ENCODE results near the gene CFAP206. TPM values are rescaled to one million over a fixed set of nuclear protein-coding genes. Genes with fewer than 3 reads are reported as not detected.

Gene CFAP206
- total RNA-seq, 1 experiment from 2014 or later = 0.54 TPM

- ChIA-PET RAD21 (ENCODE audit: low non-redundant PET in 1 of 2, low total read pairs in 2 of 2, uncharacterized antibody in 2 of 2, unreplicated experiment in 2 of 2) (no interaction called here), CTCF (no interaction called here), POLR2A (no interaction called here)
- H3K4me2 ChIP-seq (ENCODE audit: low read length) = peak overlapping the region; percentile 87
- H4K20me1 ChIP-seq (ENCODE audit: insufficient read depth) = no peaks in the 10 kb centered on the region
- H3K9me2 ChIP-seq (ENCODE audit: insufficient read depth) = no peaks in the 10 kb centered on the region
- no peak overlapping the region for H2AFZ ChIP-seq (ENCODE audit: low read depth, low read length, poor library complexity, severe bottlenecking)
- no peaks in the 10 kb centered on the region for H3K27me3 ChIP-seq (ENCODE audit: insufficient read depth, low read length)
- peaks cover 0 to 14% of the 10 kb centered on the region in 2 experiments; a peak in 1 of 4 replicates for H3K36me3 ChIP-seq (ENCODE audit: control insufficient read depth in 1 of 2, insufficient read depth in 2 of 2, low read length in 2 of 2)
- intact Hi-C loops (cut with micrococcal nuclease) = no loop called here
- no peaks in the 10 kb centered on the region for H3K9me3 ChIP-seq (ENCODE audit: control insufficient read depth in 1 of 2, insufficient read depth in 1 of 2, low read depth in 1 of 2, low read length in 2 of 2)
- H3K79me2 ChIP-seq (ENCODE audit: insufficient read depth, low read length) = peaks cover 43% of the 10 kb centered on the region
- TF ChIP-seq ATF3 (IDR thresholded peaks at IDR 0.05) (no peak), YY1 (IDR thresholded peaks at IDR 0.05; ENCODE audit: extremely low read depth, insufficient replicate concordance, low read depth, low read length) (no peak), MAX (IDR thresholded peaks at IDR 0.05) (no peak), EZH2 (IDR thresholded peaks at IDR 0.05) (no peak), ZNF274 (IDR thresholded peaks at IDR 0.05; ENCODE audit: low read depth, low read length) (no peak), CEBPB (IDR thresholded peaks at IDR 0.05; ENCODE audit: low read depth) (no peak), EGR1 (IDR thresholded peaks at IDR 0.05; ENCODE audit: low read depth) (no peak), RAD21 (IDR thresholded peaks at IDR 0.05; ENCODE audit: low read depth) (no peak)
- peak overlapping the region; percentile 90; the same call in 1 of the 2 replicates for H3K27ac ChIP-seq (ENCODE audit: low read depth, low read length)
- no peak for ATAC-seq
- H3K9ac ChIP-seq (ENCODE audit: low read length) = peak overlapping the region; percentile 72
- H3K4me3 ChIP-seq (replicated peaks in 1 of 2; ENCODE audit: low read depth in 1 of 2, low read length in 2 of 2) = peak overlapping the region; percentile 19 to 56; a peak in 3 of 4 replicates
- H3K4me1 ChIP-seq (ENCODE audit: control insufficient read depth in 1 of 2, insufficient read depth in 2 of 2, low read length in 2 of 2) = peaks cover 31 to 54% of the 10 kb centered on the region in 2 experiments
- DNase-seq (ENCODE audit: low read depth, low spot score) = no peak
- TSS peak; percentile 21 for BruUV-seq (replicated peaks)
These were observed 74.6 kb downstream of the CFAP206 start for GRCh38 chr6:87482366-87482765.

- DNase-seq (ENCODE audit: low read depth, low spot score) = peak; percentile 95
- Histone ChIP-seq H3K36me3 (ENCODE audit: control insufficient read depth in 1 of 2, insufficient read depth in 2 of 2, low read length in 2 of 2) (no peaks in the 10 kb centered on the region; a peak in 1 of 4 replicates), H3K27me3 (ENCODE audit: insufficient read depth, low read length) (no peaks in the 10 kb centered on the region), H3K4me1 (ENCODE audit: control insufficient read depth in 1 of 2, insufficient read depth in 2 of 2, low read length in 2 of 2) (peaks cover 31 to 57% of the 10 kb centered on the region in 2 experiments), H3K27ac (ENCODE audit: low read depth, low read length) (peak overlapping the region; percentile 90), H3K9ac (ENCODE audit: low read length) (peak overlapping the region; percentile 72), H3K79me2 (ENCODE audit: insufficient read depth, low read length) (peaks cover 40% of the 10 kb centered on the region), H2AFZ (ENCODE audit: low read depth, low read length, poor library complexity, severe bottlenecking) (no peak overlapping the region), H3K4me2 (ENCODE audit: low read length) (peak overlapping the region; percentile 87), H3K4me3 (replicated peaks in 1 of 2; ENCODE audit: low read depth in 1 of 2, low read length in 2 of 2) (peak overlapping the region; percentile 32 to 56), H4K20me1 (ENCODE audit: insufficient read depth) (no peaks in the 10 kb centered on the region), H3K9me3 (ENCODE audit: control insufficient read depth in 1 of 2, insufficient read depth in 1 of 2, low read depth in 1 of 2, low read length in 2 of 2) (no peaks in the 10 kb centered on the region), H3K9me2 (ENCODE audit: insufficient read depth) (no peaks in the 10 kb centered on the region)
- POLR2A ChIA-PET = no interaction called here
- no peak for TF ChIP-seq ZFX (IDR thresholded peaks at IDR 0.05)
- peak; percentile 71 for TF ChIP-seq SP1 (IDR thresholded peaks at IDR 0.05; ENCODE audit: low read depth)
- peak; percentile 52 for TF ChIP-seq YY1 (IDR thresholded peaks at IDR 0.05; ENCODE audit: extremely low read depth, insufficient replicate concordance, low read depth, low read length)
- TF ChIP-seq RAD21 (IDR thresholded peaks at IDR 0.05; ENCODE audit: low read depth) = peak; percentile 68
- TF ChIP-seq CTCF (IDR thresholded peaks at IDR 0.05 in 2 of 3, conservative IDR thresholded peaks at IDR 0.05 in 1 of 3; ENCODE audit: borderline replicate concordance in 1 of 3, insufficient read depth in 1 of 3, low read depth in 2 of 3, low read length in 2 of 3) = peak in 2 of 3 experiments; percentile 54 to 61; a peak in 4 of 6 replicates
- no peak for TF ChIP-seq ELF1 (IDR thresholded peaks at IDR 0.05; ENCODE audit: borderline replicate concordance, low read depth)
- TF ChIP-seq FOSL1 (IDR thresholded peaks at IDR 0.05; ENCODE audit: low read depth) = peak; percentile 85
- TF ChIP-seq CBX3 (IDR thresholded peaks at IDR 0.05; ENCODE audit: low read depth) = peak; percentile 70; the same call in 1 of the 2 replicates
- peak; percentile 89 for TF ChIP-seq JUND (IDR thresholded peaks at IDR 0.05)
- peak; percentile 70 for TF ChIP-seq POLR2AphosphoS5 (IDR thresholded peaks at IDR 0.05; ENCODE audit: low read depth, low read length)
- no peak for TF ChIP-seq ZBTB33 (IDR thresholded peaks at IDR 0.05; ENCODE audit: extremely low read depth, insufficient replicate concordance, low read length)
- no TSS peak for BruUV-seq (replicated peaks)
- peak; percentile 94 for ATAC-seq
- RAD21 ChIA-PET (ENCODE audit: low non-redundant PET in 1 of 2, low total read pairs in 2 of 2, uncharacterized antibody in 2 of 2, unreplicated experiment in 2 of 2) = interaction anchor here in 1 of 2 experiments (0.6 kb wide), 1 partner anchor 95 kb away, joined by 4 read pairs; no protein-coding TSS in a partner anchor
- intact Hi-C loops (cut with micrococcal nuclease) = loop anchor here (1.0 kb wide), 1 partner anchor 12 kb away; the partner anchor contains the start of gene SLC35A1
- CTCF ChIA-PET = no interaction called here
These were observed 76.2 kb downstream of the CFAP206 start for GRCh38 chr6:87483929-87484328.

All from HCT116 (cell line).